Islet of Langerhans (tissue), 1 donor: ENCODE measurements around the gene ITGB4.

Experiments used
- FAIRE-seq: peaks from one replicate; lab custom pipeline; 2011; peaks lifted over from hg19 to GRCh38; lab: Jason Lieb, UNC

The ITGB4 gene

GRCh38 chr17:75731716-75732498, 10.6 kb downstream of the ITGB4 start:
- FAIRE-seq: no peak

DNA sequence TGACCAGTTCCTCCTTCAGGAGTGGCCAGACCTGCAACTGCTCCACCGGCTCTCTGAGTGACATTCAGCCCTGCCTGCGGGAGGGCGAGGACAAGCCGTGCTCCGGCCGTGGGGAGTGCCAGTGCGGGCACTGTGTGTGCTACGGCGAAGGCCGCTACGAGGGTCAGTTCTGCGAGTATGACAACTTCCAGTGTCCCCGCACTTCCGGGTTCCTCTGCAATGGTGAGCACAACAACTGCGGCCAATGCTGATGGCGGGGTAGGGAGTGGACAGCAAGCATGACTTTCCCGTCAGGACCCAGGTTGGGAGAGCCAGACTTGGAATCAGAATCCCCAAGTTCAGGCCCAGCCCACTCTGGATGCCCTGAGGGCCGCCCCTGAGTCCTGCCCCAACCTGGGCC, 12.2 kb downstream of the ITGB4 start:
- no peak for FAIRE-seq

DNA sequence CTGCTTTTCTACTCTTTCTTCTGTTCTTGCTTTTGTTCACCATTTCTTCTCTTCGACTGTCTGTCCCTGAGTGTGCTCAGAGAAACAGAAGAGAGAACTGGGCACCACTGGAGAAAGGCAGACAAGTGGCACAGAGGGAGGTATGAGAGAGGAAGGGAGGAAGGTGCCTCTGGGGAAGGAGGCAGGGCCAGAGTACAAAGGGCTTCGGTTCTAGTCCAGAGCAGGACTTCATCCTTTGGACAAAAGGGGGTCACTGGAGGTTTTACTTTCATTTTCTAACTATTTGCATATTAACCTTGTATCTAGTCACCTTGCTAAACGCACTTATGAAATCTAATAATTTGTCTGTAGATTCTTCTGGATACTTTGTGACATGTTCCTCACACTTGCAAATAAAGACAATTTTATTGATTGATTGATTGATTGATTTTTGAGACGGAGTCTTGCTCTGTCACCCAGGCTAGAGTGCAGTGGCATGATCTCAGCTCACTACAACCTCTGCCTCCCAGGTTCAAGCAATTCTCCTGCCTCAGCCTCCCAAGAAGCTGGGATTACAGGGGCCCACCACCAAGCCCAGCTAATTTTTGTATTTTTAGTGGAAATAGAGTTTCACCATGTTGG, 13.5 kb downstream of the ITGB4 start:
- no peak for FAIRE-seq

DNA sequence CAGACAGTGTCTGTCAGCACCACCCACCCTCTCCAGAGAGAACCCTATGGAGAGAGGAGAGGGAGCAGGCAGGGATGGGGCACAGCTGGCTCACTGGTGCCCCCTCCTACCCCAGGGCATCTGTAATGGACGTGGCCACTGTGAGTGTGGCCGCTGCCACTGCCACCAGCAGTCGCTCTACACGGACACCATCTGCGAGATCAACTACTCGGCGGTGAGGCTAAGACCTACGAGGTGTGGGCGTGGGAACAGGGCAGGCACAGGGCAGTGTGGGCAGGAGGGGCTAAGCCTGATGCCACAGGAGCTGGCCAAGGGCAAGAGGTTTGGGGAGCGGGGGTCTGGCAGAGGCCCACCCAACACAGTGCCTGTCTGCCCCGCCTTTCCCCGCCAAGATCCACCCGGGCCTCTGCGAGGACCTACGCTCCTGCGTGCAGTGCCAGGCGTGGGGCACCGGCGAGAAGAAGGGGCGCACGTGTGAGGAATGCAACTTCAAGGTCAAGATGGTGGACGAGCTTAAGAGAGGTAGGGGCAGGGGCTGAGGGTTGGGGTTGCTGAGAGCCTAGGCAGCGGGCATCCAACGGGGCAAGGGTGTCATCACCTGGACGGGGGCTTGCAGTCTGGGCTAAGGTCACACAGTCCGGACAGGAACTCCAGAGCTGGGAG, 15.0 kb downstream of the ITGB4 start:
- FAIRE-seq: no peak

DNA sequence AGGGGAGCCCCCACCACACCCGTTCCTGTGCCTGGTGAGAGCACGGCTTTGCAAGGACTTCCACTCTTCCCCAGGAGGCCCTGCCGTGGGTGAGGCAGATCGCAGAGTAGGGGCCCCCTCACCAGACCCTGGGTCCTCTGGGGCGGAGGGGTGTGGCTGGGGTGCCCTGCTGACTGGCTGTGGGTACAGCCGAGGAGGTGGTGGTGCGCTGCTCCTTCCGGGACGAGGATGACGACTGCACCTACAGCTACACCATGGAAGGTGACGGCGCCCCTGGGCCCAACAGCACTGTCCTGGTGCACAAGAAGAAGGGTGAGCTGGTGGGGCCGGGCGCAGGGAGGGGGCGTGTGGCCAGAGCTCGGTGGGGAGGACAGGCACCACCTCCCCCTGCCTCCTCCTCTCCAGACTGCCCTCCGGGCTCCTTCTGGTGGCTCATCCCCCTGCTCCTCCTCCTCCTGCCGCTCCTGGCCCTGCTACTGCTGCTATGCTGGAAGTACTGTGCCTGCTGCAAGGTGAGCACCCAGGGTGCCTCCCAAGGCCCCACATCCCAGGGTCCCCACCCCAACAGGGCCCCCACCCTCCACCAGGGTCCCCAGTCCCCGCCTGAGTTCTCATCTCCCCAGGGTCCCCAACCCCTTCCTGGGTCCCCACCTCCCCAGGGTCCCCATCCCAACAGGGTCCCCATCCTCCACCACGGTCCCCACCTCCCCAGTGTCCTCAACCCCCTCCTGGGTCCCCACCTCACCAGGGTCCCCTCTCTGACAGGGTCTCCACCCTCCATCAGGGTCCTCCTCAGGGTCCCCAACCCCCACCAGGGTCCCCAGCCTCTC, 16.1 kb downstream of the ITGB4 start:
- FAIRE-seq: no peak

GRCh38 chr17:75738218-75738802, 17.1 kb downstream of the ITGB4 start:
- FAIRE-seq: no peak

GRCh38 chr17:75739174-75739573, 17.9 kb downstream of the ITGB4 start:
- FAIRE-seq: no peak

DNA sequence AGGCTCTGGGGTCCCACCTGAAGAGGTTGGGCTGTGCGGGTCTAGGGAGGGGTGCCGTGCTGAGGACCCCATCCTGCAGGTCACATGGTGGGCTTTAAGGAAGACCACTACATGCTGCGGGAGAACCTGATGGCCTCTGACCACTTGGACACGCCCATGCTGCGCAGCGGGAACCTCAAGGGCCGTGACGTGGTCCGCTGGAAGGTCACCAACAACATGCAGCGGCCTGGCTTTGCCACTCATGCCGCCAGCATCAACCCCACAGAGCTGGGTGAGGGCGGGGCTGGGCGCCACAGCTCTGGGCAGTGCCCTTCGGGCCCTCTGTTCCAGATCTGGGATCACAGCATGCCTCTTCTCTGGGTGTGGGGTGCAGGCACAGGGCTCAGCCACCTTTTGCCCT, 18.5 kb downstream of the ITGB4 start:
- FAIRE-seq: no peak

- FAIRE-seq: no peak
These were observed 19.0 kb downstream of the ITGB4 start for GRCh38 chr17:75740215-75740614.

DNA sequence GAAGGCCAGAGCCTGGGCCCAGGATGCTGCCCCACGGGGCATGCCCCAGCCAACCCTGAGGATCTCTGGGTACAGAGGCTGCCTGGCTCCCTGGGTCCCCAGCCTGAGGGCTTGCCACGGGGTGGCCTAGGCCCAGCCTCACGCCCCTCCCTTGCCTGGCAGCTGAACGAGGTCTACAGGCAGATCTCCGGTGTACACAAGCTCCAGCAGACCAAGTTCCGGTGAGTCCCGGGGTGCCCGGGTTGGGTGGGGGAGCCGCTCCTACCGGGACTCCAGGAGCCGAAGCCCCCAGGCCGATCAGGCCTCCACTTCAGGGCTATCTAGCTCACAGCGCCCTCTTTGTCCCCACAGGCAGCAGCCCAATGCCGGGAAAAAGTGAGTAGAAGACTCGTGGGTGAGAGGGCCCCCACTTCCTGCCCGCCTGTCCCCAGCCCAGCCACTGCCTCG, 19.4 kb downstream of the ITGB4 start:
- no peak for FAIRE-seq

DNA sequence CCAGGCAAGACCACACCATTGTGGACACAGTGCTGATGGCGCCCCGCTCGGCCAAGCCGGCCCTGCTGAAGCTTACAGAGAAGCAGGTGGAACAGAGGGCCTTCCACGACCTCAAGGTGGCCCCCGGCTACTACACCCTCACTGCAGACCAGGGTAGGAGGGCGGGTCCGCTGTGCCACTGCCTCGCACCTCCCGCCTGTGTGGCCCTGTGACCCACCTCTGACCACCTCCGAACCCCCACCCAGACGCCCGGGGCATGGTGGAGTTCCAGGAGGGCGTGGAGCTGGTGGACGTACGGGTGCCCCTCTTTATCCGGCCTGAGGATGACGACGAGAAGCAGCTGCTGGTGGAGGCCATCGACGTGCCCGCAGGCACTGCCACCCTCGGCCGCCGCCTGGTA, 21.1 kb downstream of the ITGB4 start:
- no peak for FAIRE-seq

DNA sequence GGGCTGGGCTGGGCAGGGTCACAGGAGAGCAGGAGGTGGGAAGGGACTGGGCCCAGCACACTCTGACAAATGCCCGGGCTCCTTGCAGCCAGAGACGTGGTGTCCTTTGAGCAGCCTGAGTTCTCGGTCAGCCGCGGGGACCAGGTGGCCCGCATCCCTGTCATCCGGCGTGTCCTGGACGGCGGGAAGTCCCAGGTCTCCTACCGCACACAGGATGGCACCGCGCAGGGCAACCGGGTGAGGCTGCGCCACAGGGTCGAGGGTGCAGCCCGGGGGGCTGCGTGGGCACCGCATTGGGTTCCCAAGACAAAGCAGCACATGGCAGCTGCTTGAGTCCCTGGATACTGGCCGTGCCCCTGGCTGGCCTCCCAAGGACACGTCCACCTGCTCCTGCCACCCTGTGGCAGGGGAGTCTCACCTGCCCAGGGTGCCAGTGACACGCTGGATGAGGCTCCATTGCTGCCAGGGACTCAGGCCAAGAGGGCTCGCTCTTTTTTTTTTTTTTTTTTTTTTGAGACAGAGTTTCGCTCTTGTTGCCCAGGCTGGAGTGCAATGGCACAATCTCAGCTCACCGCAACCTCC, 22.5 kb downstream of the ITGB4 start:
- no peak for FAIRE-seq

- FAIRE-seq: no peak
These were observed 27.4 kb downstream of the ITGB4 start for GRCh38 chr17:75748706-75749105.

DNA sequence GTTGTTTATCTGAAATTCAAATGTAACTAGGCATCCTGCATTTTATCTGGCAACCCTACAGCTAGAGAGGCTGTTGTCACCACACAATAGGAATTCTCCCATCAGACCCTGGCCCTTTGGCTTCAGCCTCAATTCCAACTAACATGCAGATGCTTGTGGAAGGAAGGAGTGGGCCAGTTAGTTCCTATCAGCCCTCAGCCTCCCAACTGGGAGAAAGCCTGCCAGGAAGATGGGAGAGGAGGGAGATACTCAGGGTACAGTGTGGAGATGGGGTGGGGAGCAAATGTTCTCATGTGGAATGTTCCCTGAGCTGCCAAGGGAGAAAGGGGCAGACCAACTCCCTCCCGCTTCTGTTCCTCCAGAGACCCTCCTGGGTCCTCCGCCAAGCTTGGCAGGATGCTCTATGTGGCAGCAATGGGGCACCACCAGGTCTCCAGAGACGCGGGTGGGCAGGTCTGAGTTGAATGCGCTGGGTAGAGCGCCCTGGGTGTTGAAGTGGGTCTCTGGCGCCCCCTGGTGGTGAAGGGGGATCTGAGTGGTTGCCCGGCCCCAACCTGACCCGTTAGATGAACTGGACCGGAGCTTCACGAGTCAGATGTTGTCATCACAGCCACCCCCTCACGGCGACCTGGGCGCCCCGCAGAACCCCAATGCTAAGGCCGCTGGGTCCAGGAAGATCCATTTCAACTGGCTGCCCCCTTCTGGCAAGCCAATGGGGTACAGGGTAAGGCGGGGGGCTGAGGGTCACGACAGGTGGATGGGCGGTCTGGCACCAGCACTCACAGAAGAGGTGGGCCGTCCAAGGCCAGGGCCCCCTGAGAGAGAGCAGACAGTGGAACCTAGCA, 28.5 kb downstream of the ITGB4 start:
- no peak for FAIRE-seq

- no peak for FAIRE-seq
These were observed 29.6 kb downstream of the ITGB4 start for GRCh38 chr17:75750661-75751423.

GRCh38 chr17:75751676-75752404, 30.6 kb downstream of the ITGB4 start:
- no peak for FAIRE-seq

DNA sequence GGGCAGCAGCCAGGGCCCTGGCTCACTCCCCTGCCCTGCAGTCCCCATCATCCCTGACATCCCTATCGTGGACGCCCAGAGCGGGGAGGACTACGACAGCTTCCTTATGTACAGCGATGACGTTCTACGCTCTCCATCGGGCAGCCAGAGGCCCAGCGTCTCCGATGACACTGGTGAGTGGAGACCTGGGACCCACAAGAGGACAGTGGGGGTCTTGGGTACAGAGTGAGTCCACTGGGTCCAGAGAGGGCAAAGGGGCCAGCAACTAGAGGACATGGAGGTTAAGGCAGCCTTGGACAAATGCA, 31.1 kb downstream of the ITGB4 start:
- FAIRE-seq: no peak

GRCh38 chr17:75752802-75753513, 31.7 kb downstream of the ITGB4 start:
- no peak for FAIRE-seq
